NCI-H2227 (cell line): ENCODE measurements around the gene PIF1.
"Not testable (repeated sequence)": the region's sequence is repeated elsewhere in the genome, so short reads cannot be mapped to it uniquely, and the experiment has no call there.

Experiments used
- DNase-seq: peaks from one replicate; lab custom pipeline; 2025; ENCODE audit not compliant: unreplicated experiment; lab: John Stamatoyannopoulos, UW

The PIF1 gene

DNA sequence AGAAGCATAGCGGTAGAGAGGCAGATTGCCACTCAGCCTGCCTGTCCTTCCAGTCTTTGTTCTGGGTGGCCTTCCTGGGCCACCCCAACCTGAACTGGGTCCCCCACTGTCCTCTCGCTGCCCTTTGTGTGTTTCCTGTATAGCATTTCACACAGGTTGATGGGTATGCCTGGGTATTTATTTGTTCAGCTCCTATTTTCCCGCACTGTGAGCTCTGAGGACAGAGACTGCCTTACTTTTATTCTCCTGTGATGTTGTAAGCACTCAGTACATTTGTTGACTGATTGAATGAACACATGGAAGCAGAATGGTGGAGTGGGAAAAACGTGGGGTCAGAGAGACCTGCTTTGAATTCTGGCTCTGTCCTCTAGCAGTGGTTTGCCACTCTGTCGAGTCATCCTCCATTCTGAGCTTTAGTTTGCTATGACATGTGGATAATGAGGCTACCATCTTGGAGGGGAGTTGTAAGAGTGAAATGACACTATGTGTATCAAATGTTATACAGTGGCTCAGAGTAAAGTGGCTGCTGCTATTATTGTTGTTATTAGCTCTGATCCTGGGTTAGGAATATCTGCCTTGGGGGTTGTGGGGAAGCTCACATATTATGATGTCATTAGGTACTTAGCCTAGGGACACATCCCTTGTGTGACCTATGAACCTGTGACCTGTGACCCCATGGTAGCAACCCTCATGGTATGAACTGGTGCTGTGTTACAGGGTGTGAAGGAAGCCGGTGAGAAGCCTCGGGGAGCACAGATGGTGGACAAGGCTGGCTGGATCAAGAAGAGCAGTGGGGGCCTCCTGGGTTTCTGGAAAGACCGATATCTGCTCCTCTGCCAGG lies 22.6 kb upstream of the PIF1 start:
- DNase-seq, result no peak

DNA sequence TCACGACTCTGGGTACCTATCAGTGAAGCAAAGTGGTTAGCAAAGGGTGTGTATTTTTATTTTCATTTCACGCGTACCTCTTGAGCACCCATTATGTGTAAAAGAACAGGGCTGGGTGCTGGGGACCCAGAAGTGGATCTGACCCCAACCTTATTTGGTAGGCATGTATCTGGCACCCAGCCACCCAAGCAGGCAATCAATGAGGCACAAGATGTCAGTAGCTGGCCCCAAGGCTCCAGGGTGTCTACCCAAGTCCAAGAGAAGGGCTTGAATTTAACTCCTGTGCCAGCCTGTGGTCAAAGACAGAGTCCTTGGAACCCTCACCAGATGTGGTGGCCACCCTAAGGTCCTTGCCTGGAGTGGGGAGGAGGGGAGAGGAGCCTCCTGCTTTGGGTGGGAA lies 22.0 kb upstream of the PIF1 start:
- no peak for DNase-seq

DNA sequence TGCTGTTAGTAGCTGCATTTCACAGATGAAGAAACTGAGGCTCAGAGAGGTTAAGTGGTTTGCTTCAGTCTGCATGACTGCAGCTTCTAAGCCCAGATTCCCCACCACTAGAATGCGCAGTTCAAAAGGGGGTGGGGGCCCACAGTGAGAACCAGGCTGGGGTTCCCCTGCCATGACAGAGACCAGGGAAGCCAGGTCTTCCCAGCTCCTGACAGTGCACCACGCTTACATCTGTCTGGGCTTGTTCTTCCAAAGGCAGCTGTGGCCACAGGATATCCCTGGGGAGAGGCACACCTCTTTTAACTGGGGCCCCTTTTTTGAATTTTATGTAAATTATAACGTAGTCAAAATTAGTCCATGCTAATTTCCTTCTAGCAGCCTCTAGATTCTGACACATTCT lies 21.6 kb upstream of the PIF1 start:
- DNase-seq, result no peak

DNA sequence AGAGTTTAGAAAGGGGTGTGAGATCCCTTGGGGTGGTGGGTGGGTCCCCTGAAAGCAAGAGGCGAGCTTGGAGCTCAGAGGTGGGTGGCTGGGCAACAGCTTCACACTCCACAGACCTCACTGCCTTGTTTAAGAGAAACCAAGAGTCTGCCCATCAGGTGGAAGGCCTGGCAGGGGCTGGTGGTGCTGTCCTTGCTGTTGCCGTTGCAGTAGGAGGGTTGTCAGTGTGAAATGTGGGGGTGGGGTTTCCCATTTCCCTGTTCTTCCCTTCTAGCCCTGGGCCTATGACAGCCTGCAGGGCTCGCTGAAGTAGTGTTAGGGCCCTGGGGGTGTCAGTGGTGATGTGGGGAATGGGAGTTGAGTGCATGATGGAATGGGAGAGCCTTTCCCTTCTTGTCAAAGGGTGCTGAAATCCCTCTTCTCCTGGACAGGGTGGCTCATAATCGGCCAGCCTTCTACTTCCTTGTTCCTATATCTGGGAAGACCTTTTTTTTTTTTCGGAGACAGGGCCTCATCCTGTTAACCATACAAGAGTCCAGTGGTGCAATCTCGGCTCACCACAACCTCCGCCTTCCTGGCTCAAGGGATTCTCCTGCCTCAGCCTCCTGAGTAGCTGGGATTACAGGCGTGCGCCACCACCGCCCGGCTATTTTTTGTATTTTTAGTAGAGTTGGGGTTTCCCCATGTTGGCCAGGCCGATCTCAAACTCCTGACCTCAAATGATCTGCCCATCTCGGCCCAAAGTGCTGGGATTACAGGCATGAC lies 20.6 kb upstream of the PIF1 start:
- no peak for DNase-seq

DNA sequence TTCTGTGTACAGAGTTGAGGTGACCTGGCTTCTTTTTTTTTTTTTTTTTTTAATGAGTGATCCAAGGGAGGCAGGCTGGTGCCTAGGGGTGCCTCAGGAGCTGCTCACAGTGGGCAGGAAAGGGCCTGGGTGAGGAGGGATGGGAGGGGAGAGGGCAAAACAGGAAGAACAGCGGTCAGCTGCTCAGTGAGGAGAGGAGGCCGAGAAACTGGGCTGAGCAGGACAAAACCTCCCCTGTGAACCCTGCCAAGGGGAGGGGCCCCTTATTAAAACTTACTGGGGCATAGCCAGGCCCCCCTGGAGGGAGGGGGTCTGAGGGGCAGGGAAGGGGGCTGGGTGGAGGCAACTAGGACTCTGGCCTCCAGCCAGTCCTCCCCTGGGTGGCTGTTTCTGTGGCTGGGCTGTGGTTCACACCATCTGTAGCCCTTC lies 19.8 kb upstream of the PIF1 start:
- no peak for DNase-seq

DNA sequence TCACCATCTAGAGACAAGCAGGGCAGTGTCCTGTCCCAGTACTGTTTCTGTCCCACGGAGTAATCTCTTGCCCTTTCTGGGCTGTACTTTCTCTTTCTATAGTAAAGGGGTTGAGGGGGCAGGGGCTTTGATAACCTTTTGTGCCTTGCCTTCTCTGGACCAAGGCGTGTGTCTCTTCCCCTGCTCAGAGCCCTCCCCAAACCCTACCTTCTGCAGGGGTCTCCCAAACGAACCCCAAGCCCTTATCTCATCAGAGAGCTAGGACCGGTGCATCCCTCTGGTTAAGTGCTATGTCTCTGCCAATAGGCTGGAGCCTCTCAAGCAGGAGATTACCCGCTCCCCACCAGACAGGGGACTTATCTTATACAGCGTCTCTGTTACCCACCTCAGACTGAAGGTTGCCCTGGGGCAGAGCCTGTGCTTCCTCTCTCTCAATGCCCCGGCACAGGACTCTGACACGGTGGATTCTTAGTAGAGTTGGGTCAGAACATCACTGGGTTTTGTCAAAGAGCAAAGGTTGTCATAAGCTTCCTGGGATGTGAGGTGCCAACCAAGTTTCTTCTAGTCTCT lies 19.2 kb upstream of the PIF1 start:
- DNase-seq, result no peak

DNA sequence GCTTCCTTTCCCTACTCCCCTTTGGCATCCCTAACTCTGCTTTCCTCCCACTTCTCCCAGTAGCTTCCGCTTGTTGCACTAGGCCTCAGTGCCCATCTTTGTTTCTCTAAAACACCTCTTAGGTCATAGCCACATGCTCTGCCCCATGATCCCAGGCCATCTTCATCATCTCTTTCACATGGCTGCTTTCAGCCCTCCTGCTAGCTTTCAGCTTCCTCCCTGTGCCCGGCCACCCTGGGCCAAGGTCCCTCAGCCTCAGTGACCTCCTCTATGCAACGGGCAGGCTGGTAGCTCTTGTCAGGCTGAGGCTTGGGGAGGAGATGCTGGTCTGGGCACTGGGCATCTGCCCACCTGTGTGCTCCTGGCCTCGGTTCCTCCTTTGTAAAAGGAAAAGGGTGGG lies 18.5 kb upstream of the PIF1 start:
- no peak for DNase-seq

DNA sequence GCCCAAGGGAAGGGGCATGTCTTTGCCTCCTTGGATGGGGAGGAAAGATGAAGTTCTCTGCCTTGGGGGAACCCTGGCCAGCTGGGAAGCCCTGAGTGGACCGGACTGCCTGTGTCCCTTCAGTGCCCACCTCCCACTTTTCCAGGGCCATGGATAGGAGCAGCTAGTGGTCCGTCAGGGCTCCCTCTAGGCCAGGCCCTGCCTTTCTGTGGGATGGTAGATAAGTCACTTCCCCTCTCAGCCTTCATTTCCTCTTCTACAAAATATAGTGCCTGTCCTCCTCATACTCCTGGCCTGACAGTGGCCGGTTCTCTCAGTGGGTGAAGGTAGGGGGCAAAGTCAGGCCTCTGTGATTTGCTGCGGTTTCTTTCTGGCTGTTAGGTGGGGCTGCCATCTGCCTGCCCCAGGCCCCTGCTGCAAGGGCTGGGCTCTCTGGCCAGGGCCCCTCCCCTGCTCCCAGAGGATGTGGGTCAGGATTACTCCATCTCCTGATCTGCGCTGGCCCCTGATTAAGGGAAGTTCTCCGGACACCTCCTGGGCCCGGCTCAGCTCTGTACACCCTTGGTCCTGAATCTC lies 17.6 kb upstream of the PIF1 start:
- DNase-seq, result no peak

DNA sequence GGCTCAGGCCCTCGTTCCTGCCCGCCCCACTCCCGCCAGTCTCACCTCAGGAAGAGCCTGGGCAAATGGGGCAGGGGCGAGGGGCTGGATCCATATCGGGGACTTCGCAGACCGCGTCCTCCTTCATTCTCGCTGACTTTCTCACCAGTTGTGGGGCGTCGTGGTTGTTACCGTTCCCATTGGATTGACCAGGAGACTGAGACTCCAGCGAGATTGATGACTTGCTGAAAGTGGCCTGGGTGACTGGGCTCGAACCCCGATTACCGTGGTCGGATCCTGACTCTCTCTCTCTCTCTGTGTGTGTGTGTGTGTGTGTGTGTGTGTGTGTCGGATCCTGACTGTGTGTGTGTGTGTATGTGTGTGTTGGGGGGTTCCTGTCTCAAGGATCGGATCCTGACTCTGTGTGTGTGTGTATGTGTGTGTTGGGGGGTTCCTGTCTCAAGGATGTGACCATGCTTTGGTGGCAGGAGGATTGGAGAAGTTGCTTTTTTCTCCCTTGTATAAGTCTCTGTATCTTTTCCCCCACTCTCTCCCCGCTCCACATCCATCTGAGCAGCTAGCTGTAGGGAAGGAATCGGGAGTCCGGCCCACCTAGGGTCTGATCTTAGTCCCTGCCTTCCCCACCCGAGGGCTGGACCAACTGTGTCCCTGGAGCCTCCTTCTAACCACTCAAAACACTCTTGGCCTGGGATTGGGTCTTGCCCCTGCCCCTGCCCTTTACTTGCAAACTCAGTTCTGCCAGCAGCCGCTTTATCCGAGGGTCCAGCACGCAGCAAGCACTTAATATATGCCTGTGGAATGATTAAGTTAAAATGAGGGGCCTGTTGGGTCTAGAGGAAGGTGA lies 16.9 kb upstream of the PIF1 start:
- peak; percentile 28 for DNase-seq

DNA sequence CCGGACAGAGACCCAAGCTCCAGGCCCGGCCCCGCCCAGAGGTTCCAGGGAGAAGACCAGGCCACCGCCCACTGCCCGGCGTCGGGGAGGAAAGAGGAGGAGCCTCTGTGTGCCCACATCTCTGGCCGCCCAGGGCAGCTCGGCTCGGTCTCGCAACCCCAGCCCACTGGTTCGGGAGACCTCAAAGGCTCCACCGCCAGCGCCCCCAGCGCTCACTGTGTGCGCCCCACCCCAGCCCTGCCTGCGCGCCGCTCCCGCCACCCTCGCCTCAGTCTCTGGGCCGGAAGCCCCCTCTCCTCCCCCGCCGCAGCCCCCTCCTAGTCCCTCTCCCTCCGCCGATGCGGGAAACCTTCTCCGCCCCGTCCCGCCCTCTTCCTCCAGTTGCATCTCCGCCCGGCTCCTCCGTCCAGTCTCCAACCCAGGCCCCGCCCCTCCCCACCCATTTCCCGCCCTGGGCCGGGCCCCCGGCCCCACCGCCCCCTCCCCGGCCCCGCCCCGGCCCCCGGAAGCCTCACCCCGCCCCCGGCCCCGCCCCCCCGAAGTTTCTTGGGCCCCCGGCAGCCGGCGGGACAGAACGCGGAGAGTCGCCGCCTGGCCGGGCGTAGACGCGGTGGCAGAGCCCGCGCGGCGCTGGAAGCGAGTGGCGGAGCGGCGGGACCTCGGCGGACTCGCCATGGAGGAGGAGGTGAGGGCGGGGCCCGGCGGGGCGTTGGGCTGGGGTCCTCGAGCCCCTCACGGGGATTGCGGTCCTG lies 16.1 kb upstream of the PIF1 start, which contains the start of gene PLEKHO2:
PLEKHO2 (plus strand) TSS at position 572 of the 752 bp plus-strand sequence; CDS start at position 674, 102 bp downstream.
- peak; percentile 96 for DNase-seq

DNA sequence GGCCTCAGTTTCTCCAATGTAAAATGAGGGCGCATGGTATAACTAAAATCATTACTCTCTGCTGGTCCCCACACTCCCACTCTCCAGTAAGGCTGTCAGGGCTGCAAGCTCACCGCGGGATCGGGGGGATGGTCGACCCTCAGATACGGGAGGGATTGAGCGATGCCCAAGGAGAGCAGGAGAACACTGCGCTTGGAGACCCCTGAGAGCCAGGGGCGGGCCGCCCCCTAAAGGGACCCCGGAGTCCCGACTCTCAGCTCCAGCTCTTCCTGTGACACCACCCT lies 15.6 kb upstream of the PIF1 start:
- no peak for DNase-seq

DNA sequence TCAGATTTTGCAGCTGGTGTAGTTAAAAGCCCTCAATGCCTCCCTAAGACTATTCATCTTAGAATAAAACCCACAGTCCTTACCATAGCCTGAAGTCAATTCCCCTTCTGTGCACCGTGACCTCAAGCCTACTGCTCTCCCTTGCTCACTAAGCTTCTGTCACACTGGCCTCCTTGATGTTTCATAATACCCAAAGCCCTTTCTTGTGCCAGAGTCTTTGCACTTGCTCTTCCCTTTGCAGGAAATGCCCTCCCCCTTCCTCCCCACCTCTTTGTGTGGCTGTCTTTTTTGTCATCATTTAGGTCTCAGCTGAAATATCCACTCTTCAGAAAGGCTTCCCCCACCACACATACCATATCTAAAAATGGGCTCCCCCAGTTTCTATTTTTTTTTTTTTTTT lies 12.1 kb upstream of the PIF1 start:
- no peak for DNase-seq

DNA sequence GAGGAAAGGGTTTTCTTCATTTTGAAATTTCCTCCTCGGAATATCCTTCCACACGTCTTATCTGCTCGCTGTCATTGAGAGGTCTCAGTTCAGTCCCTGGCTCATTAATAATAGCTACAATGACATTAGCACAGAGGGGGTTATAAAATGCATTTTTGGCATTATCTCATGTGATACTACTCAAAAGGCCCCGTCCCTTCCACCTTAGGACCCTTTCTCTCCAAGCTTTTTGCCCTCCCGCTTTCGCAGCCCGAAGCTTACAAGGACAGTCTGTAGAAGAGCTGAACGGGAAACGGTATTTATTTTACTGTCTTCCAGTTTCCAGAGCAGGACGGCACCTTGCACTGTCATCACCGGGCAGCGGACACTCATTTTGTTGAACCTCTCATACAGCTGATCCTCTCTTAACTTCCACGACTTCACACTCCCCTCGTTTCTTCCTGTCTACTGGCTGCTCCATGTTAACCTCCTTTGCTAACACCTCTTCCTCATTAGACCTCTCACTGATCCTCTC lies 10.6 kb upstream of the PIF1 start:
- peak; percentile 27 for DNase-seq

DNA sequence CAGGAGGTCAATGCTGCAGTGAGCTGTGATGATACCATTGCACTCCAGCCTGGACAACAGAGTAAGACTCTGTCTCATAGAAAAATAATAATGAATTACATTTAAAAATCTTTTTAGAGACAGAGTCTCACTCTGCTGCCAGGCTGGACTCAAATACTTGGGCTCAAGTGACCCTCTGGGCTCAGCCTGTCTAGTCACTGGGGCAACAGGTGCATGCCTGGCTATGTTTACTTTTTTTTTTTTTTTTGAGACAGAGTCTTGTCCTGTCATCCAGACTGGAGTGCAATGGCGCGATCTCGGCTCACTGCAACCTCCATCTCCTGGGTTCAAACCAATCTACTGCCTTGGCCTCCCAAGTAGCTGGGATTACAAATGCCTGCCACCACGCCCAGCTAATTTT lies 8.2 kb upstream of the PIF1 start:
- DNase-seq, result no peak

DNA sequence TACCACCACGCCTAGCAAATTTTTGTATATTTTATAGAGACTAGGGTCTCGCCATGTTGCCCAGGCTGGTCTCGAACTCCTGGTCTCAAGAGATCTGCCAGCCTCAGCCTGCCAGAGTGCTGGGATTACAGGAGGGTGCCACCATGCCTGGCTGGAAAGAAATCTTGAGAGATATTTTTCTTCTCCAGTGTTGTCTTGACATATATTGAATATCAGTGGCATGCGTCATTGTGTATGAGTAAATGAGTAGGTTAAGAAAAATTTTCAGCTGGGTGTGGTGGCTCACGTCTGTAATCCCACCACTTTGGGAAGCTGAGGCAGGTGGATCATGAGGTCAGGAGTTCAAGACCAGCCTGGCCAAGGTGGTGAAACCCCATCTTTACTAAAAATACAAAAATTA lies 3.5 kb upstream of the PIF1 start:
- DNase-seq, result no peak

DNA sequence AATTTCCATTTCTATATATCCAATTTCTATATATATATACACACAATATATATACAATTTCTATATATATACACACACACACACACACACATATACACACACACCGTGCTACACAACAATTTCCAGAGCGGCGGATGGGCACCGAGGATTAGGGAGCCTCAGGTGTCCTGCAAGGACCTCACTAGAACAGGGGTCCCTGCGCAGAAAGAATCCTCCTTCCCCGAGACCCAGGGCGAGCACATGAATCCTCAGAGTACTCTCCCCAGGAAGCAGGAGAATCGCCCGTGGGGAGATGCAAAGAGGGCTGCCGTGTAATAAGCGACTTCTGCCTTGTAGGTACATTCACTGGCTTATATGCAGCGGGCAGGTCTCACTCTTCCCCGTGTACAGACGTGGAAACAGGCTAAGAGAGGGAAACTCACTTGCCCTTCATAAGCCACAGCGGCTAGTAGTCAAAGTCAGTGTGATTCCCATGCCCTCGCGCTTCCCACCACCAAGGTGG lies 467 bp downstream of the PIF1 start:
- peak; percentile 37 for DNase-seq

DNA sequence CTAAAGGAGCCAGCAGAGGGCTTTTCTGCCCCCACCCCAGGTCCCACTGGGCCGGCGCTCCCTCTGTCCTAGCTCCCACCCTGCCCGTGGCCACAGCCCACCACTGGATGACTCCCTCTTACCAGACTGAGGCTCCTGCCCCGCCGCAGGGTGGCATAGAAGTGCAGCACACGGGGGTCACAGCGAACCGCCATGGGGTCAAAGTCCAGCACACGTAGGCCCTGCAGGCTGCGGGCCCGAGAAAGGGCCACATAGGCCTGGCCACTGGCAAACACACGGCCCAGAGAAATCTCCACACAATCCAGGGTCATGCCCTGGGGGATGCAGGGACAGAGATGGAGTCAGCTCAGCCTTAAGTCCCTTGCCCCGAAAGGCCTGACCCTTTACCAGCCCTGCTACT lies 9.0 kb downstream of the PIF1 start:
- no peak for DNase-seq

DNA sequence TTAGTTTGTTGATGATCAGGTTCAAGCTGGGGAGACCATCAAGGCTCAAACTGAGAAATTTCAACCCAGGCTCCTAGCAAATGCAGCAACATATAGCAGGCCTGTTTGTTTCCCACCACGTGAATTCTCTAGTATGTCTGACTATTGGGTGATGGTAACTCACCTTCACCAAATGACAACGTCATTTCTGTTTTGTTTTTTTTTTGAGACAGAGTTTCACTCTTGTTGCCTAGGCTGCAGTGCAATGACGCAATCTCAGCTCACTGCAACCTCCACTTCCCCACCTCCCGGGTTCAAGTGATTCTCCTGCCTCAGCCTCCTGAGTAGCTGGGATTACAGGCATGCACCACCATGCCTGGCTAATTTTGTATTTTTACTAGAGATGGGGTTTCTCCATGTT lies 10.5 kb downstream of the PIF1 start:
- DNase-seq, result not testable (repeated sequence)

DNA sequence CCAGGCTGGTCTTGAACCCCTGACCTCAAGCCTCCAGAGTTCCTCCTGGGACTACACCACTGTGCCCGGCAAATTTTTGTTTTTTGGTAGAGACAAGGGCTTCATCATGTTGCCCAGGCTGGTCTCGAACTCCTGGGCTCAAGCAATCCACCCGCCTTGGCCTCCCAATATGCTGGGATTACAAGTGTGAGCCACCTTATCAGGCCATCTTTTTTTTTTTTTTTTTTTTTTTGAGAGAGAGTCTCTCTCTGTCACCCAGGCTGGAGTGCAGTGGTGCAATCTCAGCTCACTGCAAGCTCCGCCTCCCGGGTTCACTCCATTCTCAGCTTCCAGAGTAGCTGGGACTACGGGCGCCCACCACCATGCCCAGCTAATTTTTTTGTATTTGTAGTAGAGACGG lies 11.2 kb downstream of the PIF1 start:
- DNase-seq, result not testable (repeated sequence)

DNA sequence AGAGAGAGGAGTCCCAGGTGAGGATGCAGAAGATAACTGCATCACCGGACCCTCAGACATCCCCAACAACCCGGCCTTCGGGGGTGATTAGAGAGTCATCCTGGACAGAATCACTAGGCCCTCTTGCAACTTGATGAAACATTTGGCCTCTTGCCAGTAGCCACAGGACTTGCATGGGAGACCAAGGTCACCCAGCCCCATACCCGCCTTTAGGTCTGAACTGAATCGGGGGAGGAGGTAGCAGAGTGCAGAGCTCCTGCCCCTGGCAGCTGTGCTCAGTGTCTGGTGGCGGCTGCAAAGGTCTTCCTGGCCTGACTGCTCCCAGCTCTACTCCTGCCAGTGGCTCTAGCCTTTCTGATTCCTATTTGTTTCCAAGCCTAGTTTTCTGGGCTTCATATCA lies 12.4 kb downstream of the PIF1 start:
- DNase-seq, result no peak
